ENCODE results near the gene GOLGA3.
"Not testable (repeated sequence)": the region's sequence is repeated elsewhere in the genome, so short reads cannot be mapped to it uniquely, and the experiment has no call there.

The GOLGA3 gene

DNA sequence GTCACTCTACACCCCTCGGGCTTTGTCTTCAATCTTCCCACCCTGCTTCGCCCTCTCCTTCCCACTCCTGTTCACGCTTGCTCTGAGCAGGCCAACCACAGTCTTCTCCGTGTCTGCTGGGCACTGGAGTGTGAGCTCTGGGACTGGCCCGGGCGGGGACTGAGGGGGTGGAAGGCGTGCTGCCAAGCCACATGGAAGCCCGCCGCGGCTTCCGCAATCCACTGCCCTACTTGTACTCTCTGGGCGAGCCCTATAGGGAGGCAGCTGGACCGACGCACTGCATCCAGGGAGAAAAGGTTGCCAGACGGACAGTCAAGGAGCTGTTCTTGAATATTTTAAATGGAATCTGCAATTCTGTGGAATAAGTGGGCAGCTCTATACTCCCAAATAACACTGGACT, 24.8 kb downstream of the GOLGA3 start:
- no peak overlapping the region for H3K27ac ChIP-seq
- TF ChIP-seq, protein P1, sequence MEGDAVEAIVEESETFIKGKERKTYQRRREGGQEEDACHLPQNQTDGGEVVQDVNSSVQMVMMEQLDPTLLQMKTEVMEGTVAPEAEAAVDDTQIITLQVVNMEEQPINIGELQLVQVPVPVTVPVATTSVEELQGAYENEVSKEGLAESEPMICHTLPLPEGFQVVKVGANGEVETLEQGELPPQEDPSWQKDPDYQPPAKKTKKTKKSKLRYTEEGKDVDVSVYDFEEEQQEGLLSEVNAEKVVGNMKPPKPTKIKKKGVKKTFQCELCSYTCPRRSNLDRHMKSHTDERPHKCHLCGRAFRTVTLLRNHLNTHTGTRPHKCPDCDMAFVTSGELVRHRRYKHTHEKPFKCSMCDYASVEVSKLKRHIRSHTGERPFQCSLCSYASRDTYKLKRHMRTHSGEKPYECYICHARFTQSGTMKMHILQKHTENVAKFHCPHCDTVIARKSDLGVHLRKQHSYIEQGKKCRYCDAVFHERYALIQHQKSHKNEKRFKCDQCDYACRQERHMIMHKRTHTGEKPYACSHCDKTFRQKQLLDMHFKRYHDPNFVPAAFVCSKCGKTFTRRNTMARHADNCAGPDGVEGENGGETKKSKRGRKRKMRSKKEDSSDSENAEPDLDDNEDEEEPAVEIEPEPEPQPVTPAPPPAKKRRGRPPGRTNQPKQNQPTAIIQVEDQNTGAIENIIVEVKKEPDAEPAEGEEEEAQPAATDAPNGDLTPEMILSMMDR (conservative IDR thresholded peaks at IDR 0.05): no peak

DNA sequence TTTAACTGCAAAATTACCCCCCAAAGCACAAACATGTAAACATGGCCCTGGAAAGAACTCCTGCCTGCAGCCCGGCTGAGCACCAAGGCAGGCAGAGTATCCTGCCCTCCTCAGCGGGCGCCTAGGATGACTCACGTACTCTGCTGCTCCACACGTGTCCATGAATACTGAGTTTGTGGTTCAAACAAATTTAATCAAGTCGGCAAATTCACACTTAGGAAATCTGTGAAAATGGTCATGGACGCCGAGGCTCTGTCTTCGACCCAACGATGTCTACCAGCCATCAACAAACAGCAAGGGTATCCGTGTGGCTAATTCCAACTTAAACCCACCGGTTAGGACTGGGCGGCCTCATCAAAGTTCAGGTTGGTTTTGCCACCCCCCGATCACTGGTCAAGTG, 25.5 kb downstream of the GOLGA3 start:
- H3K27ac ChIP-seq: no peak overlapping the region
- TF ChIP-seq, protein P1 (conservative IDR thresholded peaks at IDR 0.05): no peak

DNA sequence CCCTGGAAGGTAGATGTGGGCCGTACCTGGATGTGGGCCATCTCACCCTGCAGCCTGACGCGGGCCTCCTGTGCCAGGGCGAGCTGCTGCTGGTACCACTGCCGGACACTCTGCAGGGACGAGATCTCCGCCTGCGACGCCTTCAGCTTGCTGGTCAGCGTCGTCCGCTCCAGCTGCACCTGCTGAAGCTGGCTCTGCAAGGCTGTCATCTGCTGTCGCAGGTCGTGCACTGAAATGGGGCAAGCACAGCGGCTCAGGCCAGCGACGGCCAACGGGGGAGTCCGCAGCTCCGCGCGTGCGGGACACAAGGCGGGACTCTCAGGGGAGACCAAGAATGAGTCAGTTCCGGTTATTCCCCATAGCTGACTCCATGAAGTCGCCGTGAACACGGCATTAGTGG, 26.9 kb downstream of the GOLGA3 start:
- TF ChIP-seq, protein P1 (conservative IDR thresholded peaks at IDR 0.05): no peak
- H3K27ac ChIP-seq: no peak overlapping the region

DNA sequence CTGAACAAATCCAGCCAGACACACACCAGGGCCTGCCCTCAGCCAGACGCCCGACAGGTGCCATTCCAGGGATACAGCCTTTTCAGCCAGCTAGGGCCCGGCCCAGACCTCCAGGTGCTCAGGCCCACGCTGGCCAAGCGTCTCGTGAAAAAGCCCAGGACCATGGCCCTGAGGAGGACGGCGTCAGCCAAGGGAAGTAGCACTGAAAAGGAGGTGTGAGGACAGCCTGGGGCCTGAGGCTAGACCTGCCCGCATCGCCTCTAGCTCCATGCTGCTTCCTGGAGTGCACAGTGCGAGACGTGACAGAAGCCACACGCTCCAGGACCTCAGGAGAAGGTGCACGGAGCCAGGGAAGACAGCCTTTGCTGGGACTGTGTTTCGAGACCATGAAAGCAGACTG, 29.8 kb downstream of the GOLGA3 start:
- no peak overlapping the region for H3K27ac ChIP-seq
- TF ChIP-seq, protein P1 (conservative IDR thresholded peaks at IDR 0.05): no peak

DNA sequence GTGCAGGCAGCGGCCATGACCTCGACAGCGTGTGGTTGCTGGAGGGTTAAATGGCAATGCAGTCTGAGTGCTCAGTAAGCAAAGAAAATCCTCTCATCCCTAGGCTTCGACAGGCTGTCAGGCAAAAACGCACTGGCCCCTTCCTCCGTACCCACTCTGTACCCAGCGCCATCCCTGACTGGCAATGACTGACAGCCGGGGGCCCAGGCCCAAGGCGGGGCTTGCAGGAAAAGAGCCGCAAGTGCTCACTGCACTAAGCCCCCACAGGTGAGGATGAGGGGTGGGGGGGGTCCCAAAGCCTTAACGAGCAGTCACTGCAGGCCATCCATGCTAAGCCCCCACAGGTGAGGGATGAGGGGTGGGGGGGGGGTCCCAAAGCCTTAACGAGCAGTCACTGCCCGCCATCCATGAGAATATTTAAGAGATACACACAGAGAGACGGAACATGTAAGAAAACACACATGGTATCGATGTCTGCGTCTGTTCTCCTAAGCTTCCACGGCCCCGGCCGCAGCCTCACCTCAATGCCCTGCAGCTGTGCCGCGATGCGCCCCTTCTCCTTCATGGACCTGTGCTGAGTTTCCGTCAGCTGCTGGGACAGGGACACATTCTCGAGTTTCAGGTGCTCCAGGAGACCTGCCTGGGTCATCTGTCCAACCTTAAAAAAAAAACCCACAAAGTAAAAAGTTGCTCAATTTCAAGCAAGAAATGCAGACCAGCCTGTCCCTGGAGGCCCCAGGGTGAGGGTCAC, 30.7 kb downstream of the GOLGA3 start:
- TF ChIP-seq, protein P1 (conservative IDR thresholded peaks at IDR 0.05): no peak

DNA sequence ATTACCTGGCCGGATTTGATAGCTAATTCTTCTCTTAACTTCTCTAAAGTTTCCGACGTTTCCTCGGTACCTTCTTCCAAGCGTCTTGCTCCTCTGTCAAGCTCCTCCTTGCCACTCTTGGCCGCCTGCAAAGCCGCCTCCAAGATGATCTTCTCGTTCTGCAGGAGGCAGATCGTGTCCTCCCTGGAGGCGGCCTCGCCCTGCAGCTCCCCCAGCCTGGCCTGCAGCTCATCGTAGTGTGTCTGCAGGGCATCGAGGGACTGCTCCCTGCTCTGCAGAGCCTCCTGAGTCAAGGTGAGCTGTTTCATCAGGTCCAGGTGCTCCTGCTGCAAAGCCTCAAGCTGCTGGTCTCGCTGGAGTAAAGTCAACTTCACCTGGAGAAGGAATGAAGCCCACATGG, 32.8 kb downstream of the GOLGA3 start:
- TF ChIP-seq, protein P1 (conservative IDR thresholded peaks at IDR 0.05): no peak
- H3K27ac ChIP-seq: no peak overlapping the region

More for the DNA sequence above, 30.7 kb downstream of the GOLGA3 start:
- H3K27ac ChIP-seq: no peak overlapping the region

DNA sequence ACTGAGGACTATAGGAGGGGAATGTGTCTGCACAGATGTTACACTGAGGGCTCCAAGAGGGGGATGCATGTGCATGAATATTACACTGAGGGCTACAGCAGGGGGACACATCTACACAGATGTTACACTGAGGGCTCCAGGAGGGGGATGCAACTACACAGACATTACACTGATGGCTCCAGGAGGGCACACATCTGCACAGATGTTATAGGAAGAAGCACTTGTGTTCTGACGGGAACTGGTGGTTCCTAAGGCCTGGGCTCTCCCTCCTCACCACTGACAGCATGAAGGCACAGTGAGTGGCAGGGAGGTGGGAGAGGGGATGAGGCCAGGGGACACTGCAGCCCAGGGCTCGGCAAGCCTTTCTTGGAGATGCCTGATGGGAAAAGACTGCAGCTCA, 36.7 kb downstream of the GOLGA3 start:
- not testable (repeated sequence) for H3K27ac ChIP-seq

DNA sequence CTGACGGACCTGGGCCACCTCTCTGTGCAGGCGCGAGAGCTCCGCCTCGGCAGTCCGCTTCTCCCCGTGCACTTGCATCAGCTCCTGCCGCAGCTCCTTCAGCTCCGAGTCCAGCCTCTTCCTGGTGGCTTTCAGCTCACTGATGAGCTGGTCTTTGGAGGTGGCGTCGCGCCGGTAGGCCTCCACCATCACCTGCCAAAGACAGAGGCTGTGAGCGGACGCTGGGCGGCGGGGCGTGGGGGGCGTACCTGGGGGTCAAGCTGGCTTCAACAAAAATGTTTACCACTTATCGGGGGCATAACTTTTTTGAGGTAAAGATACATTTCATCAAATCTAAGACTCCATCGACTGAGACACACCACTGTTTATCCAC, 39.6 kb downstream of the GOLGA3 start:
- H3K27ac ChIP-seq: no peak overlapping the region

More for the DNA sequence above, 39.6 kb downstream of the GOLGA3 start:
- TF ChIP-seq, protein P1 (conservative IDR thresholded peaks at IDR 0.05): no peak

Measured in VCaP (cell line).